ENCODE results near the gene PLGRKT. TPM values are rescaled to one million over a fixed set of nuclear protein-coding genes. Genes with fewer than 3 reads are reported as not detected.

PLGRKT gene
- total and polyA plus RNA-seq, 2 donors (not counting 3 experiments of a cell fraction or from before 2014, with no cell fraction given): 3.8 to 21.2 TPM

GRCh38 chr9:5427005-5427404 lies 10.7 kb downstream of the PLGRKT start:
- no peaks in the 10 kb centered on the region for H3K9me1 ChIP-seq (replicated peaks; ENCODE audit: control insufficient read depth, extremely low read depth, insufficient read depth, low read length)
- BruUV-seq (replicated peaks): no TSS peak
- TF ChIP-seq GATA2 (IDR thresholded peaks at IDR 0.05; ENCODE audit: insufficient read depth, insufficient read length, low read depth, low read length) (peak; percentile 14), MAX (IDR thresholded peaks at IDR 0.05; ENCODE audit: insufficient read depth, insufficient read length) (no peak)
- no peaks in the 10 kb centered on the region for H3K27me3 ChIP-seq (ENCODE audit: control insufficient read depth in 2 of 2, insufficient read depth in 2 of 2, low read length in 2 of 2)
- H3K9me3 ChIP-seq (replicated peaks; ENCODE audit: control insufficient read depth, insufficient read depth, low read length): no peaks in the 10 kb centered on the region
- no peaks in the 10 kb centered on the region for H3K4me1 ChIP-seq (ENCODE audit: control insufficient read depth, extremely low read depth, insufficient read depth, low read length)
- no peak overlapping the region for H2AFZ ChIP-seq (ENCODE audit: low read depth, low read length)
- H4K20me1 ChIP-seq (replicated peaks; ENCODE audit: control insufficient read depth, extremely low read depth, insufficient read depth, low read length): no peaks in the 10 kb centered on the region
- H3K36me3 ChIP-seq (ENCODE audit: control insufficient read depth in 2 of 2, extremely low read depth in 1 of 2, insufficient read depth in 2 of 2, low read length in 2 of 2): no peaks in the 10 kb centered on the region
- ChIA-PET POLR2A (no interaction called here), CTCF (interaction anchor here (1.3 to 6.5 kb wide), 6 partner anchors 9 to 667 kb away, joined by 4 to 151 read pairs (median 8); partner anchors contain the start of gene INSL6)
- H3K79me2 ChIP-seq (ENCODE audit: control insufficient read depth, insufficient read depth, low read length): no peaks in the 10 kb centered on the region
- H3K4me3 ChIP-seq (replicated peaks in 1 of 3; ENCODE audit: insufficient read depth in 1 of 3, low read depth in 1 of 3, low read length in 3 of 3): no peak overlapping the region
- DNase-seq (ENCODE audit: low read depth, low spot score): no peak
- dilution Hi-C loops (cut with MboI; ENCODE audit: extremely low pct_ligation_motif_present, low sequenced_read_pairs): loop anchor here (25.0 kb wide), 1 partner anchor 240 kb away; the partner anchor contains the start of gene INSL6
- FAIRE-seq: no peak
- intact Hi-C loops (cut with micrococcal nuclease): no loop called here
- H3K27ac ChIP-seq (ENCODE audit: insufficient read depth, low read depth, low read length): no peak overlapping the region
- no peak overlapping the region for H3K9ac ChIP-seq (replicated peaks; ENCODE audit: extremely low read depth, insufficient read depth, low read length)
- no peak overlapping the region for H3K4me2 ChIP-seq (ENCODE audit: insufficient read depth, low read length)

DNA sequence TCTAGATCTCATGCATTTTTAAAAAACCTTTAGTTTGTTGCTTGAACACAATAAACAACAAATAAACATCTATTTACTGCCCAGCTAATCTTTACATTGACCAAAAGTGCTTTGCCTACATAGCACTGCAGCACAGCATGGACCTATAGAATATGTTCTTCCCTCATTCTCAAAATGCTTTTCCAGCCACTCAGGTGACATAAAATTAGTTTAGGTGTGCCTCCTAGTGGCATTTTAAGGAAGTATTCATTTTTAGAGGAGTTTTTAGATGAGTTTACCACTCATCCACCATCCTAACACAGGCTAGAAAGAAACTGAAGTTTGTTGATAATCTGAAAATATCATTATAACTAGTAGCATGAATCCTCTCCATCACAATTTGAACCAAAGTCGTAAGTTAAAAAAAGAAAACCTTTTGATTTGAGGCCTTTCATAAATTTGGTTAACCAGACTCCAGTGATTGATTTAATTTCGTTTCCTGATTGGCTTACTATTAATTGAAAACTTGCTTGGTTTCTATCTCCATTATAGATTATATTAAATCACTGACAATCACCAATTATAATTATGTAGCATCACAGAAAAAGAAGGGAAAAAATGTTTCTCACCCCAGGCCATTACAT lies 12.6 kb downstream of the PLGRKT start:
- ChIA-PET POLR2A (no interaction called here), CTCF (interaction anchor here (0.7 to 6.5 kb wide), 15 partner anchors 9 to 675 kb away, joined by 3 to 151 read pairs (median 4); partner anchors contain the start of genes INSL6 and PLGRKT)
- H3K27ac ChIP-seq (ENCODE audit: insufficient read depth, low read depth, low read length): no peak overlapping the region
- no TSS peak for BruUV-seq (replicated peaks)
- no peak overlapping the region for H3K4me3 ChIP-seq (replicated peaks in 1 of 3; ENCODE audit: insufficient read depth in 1 of 3, low read depth in 1 of 3, low read length in 3 of 3)
- no peaks in the 10 kb centered on the region for H4K20me1 ChIP-seq (replicated peaks; ENCODE audit: control insufficient read depth, extremely low read depth, insufficient read depth, low read length)
- H3K9me1 ChIP-seq (replicated peaks; ENCODE audit: control insufficient read depth, extremely low read depth, insufficient read depth, low read length): no peaks in the 10 kb centered on the region
- H3K9ac ChIP-seq (replicated peaks; ENCODE audit: extremely low read depth, insufficient read depth, low read length): no peak overlapping the region
- no peaks in the 10 kb centered on the region for H3K36me3 ChIP-seq (ENCODE audit: control insufficient read depth in 2 of 2, extremely low read depth in 1 of 2, insufficient read depth in 2 of 2, low read length in 2 of 2)
- no peaks in the 10 kb centered on the region for H3K4me1 ChIP-seq (ENCODE audit: control insufficient read depth, extremely low read depth, insufficient read depth, low read length)
- no peak overlapping the region for H3K4me2 ChIP-seq (ENCODE audit: insufficient read depth, low read length)
- no peaks in the 10 kb centered on the region for H3K79me2 ChIP-seq (ENCODE audit: control insufficient read depth, insufficient read depth, low read length)
- H2AFZ ChIP-seq (ENCODE audit: low read depth, low read length): no peak overlapping the region
- TF ChIP-seq FOS (IDR thresholded peaks at IDR 0.05; ENCODE audit: borderline replicate concordance, insufficient read depth, low read length): no peak
- TF ChIP-seq CTCF (IDR thresholded peaks at IDR 0.05; ENCODE audit: extremely low read depth in 1 of 2, insufficient read depth in 1 of 2, low read depth in 1 of 2, low read length in 2 of 2): peak; percentile 20 to 32
- TF ChIP-seq MAX (IDR thresholded peaks at IDR 0.05; ENCODE audit: insufficient read depth, insufficient read length): no peak
- no peak for TF ChIP-seq EZH2 (IDR thresholded peaks at IDR 0.05; ENCODE audit: borderline replicate concordance, low read depth, low read length, severe bottlenecking)
- TF ChIP-seq POLR2AphosphoS5 (IDR thresholded peaks at IDR 0.05; ENCODE audit: insufficient read depth, low read depth, low read length): no peak
- no peak for TF ChIP-seq MYC (IDR thresholded peaks at IDR 0.05; ENCODE audit: low read depth, low read length)
- no peaks in the 10 kb centered on the region for H3K9me3 ChIP-seq (replicated peaks; ENCODE audit: control insufficient read depth, insufficient read depth, low read length)
- DNase-seq (ENCODE audit: low read depth, low spot score) (peak; percentile 42), FAIRE-seq (peak; percentile 69)
- dilution Hi-C loops (cut with MboI; ENCODE audit: extremely low pct_ligation_motif_present, low sequenced_read_pairs) (loop anchor here (25.0 kb wide), 1 partner anchor 238 kb away; the partner anchor contains the start of gene INSL6), intact Hi-C loops (cut with micrococcal nuclease) (loop anchor here (1.0 kb wide), 3 partner anchors 165 to 666 kb away; no protein-coding TSS in a partner anchor)
- H3K27me3 ChIP-seq (ENCODE audit: control insufficient read depth in 2 of 2, insufficient read depth in 2 of 2, low read length in 2 of 2): no peaks in the 10 kb centered on the region

Data from endothelial cell of umbilical vein (primary cell).